HEK293T (cell line): Measurements from ENCODE around the gene HAGHL.

Experiments used
- ARNT ChIP-seq: fragments of 450-650 bp; IDR thresholded peaks from 2 replicates; pipeline ENCODE4 v1.6.1; 2017; ENCODE audit warnings: mild to moderate bottlenecking
- FOXM1 ChIP-seq: fragments of 450-650 bp; IDR thresholded peaks from 2 replicates; pipeline ENCODE4 v1.6.1; 2017; ENCODE audit warnings: mild to moderate bottlenecking, borderline replicate concordance
- HDGF ChIP-seq: fragments of 450-650 bp; IDR thresholded peaks from 2 replicates; pipeline ENCODE4 v1.6.1; 2017; ENCODE audit warnings: antibody characterized with exemption, borderline replicate concordance
- L3MBTL2 ChIP-seq: fragments of 450-650 bp; conservative IDR thresholded peaks from 2 replicates; pipeline ENCODE4 v1.6.1; 2016; ENCODE audit warnings: mild to moderate bottlenecking
- NFRKB ChIP-seq: fragments of 450-650 bp; IDR thresholded peaks from 2 replicates; pipeline ENCODE4 v1.6.1; 2016; ENCODE audit warnings: mild to moderate bottlenecking, moderate library complexity
- ZNF384 ChIP-seq: fragments of 450-650 bp; IDR thresholded peaks from 2 replicates; pipeline ENCODE4 v1.6.1; 2016

DNA sequence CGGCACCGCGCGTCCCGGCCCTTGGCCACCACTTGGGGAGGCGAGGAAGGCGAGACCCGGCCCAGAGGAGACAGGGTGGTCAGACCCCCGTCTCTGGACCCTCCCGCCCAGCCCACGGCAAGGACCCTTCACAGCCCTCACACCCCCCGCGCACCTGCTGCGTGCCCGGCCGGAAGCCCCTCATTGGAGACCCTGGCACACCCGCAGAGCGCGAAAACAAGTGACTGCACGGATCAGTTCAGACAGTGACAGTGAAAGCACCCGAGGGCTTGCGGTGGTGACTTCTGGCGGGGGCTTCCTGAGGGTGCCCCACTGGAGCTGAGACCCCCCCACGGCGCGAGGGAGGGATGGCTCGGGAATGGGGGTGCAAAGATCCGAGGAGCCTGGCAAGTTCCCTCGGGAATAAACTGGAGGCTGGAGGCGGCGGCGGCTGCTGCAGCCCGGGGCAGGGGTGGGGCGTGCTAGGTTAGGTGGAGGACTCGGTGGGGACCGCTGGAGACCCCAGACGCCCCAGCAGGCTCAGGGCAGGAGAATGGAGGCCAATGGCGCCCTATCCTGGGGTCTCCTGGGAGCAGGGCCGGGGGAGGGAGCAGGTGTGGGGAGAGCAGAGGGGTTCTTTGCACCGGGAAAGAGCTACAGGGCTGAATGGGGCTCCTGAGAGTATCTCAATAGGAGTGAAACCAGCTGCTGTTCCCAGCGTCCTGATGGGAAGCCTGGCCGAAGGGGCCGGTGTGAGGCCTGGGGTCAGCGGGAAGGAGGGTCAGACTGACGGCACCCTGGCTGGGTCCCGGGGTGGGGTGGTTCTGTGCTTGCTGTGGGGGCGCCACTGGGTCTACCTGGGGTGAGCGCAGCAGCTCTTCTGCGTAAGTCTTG lies 20.5 kb upstream of the HAGHL start:
- TF ChIP-seq HDGF (no peak), NFRKB (no peak), FOXM1 (no peak), ARNT (no peak), L3MBTL2 (no peak), ZNF384 (no peak)
